Muscle of arm (tissue), 14 donors: Measurements from ENCODE around the gene NAIF1. TPM values are rescaled to one million over a fixed set of nuclear protein-coding genes. Genes with fewer than 3 reads are reported as not detected.
A peak's percentile ranks its signal among the peaks of the same experiment; 100 is the strongest.
"Not testable (repeated sequence)": the region's sequence is repeated elsewhere in the genome, so short reads cannot be mapped to it uniquely, and the experiment has no call there.

Experiments
- DNase-seq: peaks from one replicate; pipeline ENCODE4 v3.0.0-alpha.2; 2013
- long read RNA-seq, 11 donors: transcript quantifications; one replicate each; lab custom pipeline, GENCODE V29; 2026
- polyA plus RNA-seq, 12 donors: library from polyadenylated mRNA; unstranded; fragments of 120-200 nt; gene quantifications; one replicate each; pipeline ENCODE4 v1.2.1, GENCODE V29; 2013; ENCODE audit not compliant: insufficient read length in 12 of 12

NAIF1 gene, protein sequence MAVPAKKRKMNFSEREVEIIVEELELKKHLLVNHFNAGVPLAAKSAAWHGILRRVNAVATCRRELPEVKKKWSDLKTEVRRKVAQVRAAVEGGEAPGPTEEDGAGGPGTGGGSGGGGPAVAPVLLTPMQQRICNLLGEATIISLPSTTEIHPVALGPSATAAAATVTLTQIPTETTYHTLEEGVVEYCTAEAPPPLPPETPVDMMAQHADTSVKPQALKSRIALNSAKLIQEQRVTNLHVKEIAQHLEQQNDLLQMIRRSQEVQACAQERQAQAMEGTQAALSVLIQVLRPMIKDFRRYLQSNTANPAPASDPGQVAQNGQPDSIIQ
- polyA plus RNA-seq = 10 to 100 TPM in 1 of 12 donors, 1 to 10 TPM in 10, not detected in 1; 6.5 to 21.2 (median 8.0) TPM
- long read RNA-seq, donor 1, partial matches to known transcripts = 6 of 10 reads
- long read RNA-seq, donor 1, other reads (novel, unspliced or antisense) = 0 of 10 reads
- long read RNA-seq, donor 2, partial matches to known transcripts = 7 of 7 reads
- long read RNA-seq, donor 2, other reads (novel, unspliced or antisense) = 0 of 7 reads
- long read RNA-seq, donor 3, partial matches to known transcripts = 0 of 2 reads
- long read RNA-seq, donor 3, other reads (novel, unspliced or antisense) = 0 of 2 reads
- long read RNA-seq, donor 4 = 0 reads
- long read RNA-seq, donor 5 = 0 reads
- long read RNA-seq, donor 6 = 0 reads
- long read RNA-seq, donor 7, partial matches to known transcripts = 0 of 3 reads
- long read RNA-seq, donor 7, other reads (novel, unspliced or antisense) = 0 of 3 reads
- long read RNA-seq, donor 8, partial matches to known transcripts = 0 of 1 reads
- long read RNA-seq, donor 8, other reads (novel, unspliced or antisense) = 0 of 1 reads
- long read RNA-seq, donor 9, partial matches to known transcripts = 0 of 1 reads
- long read RNA-seq, donor 9, other reads (novel, unspliced or antisense) = 0 of 1 reads
- long read RNA-seq, donor 10, partial matches to known transcripts = 0 of 1 reads
- long read RNA-seq, donor 10, other reads (novel, unspliced or antisense) = 0 of 1 reads
- long read RNA-seq, donor 11, transcript NAIF1-201 (2 exons, 3,399 nt) = major isoform, 5 of 5 reads
- long read RNA-seq, donor 11, partial matches to known transcripts = 0 of 5 reads
- long read RNA-seq, donor 11, other reads (novel, unspliced or antisense) = 0 of 5 reads

- peak; percentile 99 for DNase-seq
Observed at GRCh38 chr9:128066713-128067644, at the start of gene NAIF1. Gene NAIF1 (minus strand): TSS chr9:128067320. CDS start chr9:128067101, 219 bp downstream.

DNA sequence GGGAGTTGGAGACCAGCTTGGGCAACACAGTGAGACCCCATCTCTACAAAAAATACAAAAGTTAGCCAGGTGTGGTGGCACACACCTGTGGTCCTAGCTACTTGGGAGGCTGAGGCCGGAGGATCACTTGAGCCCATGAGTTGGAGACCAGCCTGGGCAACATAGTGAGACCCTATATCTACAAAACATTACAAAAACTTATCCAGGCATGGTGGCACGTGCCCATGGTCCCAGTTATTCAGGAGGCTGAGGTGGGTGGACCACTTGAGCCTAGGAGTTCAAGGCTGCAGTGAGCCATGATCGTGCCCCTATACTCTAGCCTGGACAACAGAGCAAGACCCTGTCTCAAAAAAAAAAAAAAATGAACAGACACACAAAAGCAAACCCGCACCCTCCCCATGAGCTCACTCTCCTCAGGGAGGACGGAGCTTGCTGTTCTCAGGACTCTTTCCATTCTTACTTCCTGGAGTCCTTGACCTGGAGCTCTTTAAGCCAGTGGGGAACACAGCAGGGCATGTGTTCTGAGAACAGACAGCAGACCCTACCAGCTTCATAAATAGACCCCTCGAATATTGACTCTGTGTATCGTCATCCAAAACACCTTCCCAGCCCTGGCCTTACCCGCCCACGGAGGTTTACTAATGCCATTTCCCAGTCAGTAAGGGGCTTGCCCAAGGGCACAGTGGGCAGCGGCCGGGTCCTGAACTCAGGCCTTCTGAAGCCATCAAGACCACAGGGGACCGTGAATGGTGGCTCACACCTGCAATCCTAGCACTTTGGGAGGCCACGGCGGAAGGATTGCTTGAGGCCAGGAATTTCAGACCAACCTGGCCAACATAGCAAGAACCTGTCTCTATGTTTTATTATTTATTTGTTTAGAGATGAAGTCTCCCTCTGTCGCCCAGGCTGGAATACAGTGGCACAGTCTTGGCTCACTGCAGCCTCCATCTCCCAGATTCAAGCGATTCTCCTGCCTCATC is 49.3 kb upstream of the NAIF1 start:
- DNase-seq = no peak

- DNase-seq = no peak
Observed at GRCh38 chr9:128115187-128116103, 48.3 kb upstream of the NAIF1 start.

GRCh38 chr9:128114326-128115186 is 47.4 kb upstream of the NAIF1 start:
- DNase-seq = no peak

GRCh38 chr9:128113526-128114325 is 46.6 kb upstream of the NAIF1 start:
- no peak for DNase-seq

GRCh38 chr9:128111726-128112125 is 44.6 kb upstream of the NAIF1 start:
- not testable (repeated sequence) for DNase-seq

DNA sequence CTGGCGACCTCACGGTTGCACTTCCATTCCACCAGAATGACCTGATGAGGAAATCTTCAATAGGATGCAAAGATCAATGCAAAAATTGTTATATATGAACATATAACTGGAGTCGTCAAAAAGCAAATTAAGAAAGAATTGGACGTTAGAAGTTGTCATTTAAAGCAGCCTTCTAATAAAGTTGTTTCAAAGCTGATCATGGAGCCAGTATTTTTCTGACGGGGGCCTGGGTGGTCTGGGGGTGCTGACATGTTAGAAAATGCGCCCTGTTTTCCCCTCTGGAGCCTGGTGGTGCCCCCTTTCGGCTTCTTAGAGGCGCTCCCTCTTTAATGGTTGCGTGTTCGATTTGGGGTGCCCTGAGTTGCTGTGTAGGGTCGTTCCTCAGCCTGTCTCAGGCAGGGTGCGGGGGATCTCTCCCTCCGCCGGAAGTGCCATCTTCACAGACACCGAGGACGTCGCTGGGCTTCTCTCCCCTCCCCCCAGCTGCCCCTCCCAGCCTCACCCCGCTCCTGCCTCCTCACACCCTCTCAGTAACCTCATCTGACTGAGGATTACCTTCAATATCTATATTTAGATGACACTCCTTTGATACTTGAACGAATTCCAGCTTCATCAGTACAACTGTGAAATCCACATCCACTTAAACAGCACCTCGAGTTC is 42.1 kb upstream of the NAIF1 start:
- no peak for DNase-seq

- no peak for DNase-seq
Observed at GRCh38 chr9:128108269-128109049, 41.3 kb upstream of the NAIF1 start.

DNA sequence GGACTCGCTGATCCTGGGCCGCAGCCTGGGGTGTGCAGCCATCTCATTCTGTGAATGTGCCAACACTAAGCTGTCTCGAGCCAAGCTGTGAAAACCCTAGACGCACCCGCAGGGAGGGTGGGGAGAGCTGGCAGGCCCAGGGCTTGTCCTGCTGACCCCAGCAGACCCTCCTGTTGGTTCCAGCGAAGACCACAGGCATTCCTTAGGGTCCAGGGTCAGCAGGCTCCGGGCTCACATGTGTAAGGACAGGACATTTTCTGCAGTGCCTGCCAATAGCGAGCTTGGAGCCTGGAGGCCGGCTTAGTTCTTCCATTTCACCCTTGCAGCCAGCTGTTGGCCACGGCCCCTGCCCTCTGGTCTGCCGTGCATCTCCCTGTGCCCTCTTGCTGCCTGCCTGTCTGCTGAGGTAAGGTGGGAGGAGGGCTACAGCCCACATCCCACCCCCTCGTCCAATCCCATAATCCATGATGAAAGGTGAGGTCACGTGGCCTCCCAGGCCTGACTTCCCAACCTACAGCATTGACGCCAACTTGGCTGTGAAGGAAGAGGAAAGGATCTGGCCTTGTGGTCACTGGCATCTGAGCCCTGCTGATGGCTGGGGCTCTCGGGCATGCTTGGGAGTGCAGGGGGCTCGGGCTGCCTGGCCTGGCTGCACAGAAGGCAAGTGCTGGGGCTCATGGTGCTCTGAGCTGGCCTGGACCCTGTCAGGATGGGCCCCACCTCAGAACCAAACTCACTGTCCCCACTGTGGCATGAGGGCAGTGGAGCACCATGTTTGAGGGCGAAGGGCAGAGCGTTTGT is 40.5 kb upstream of the NAIF1 start:
- DNase-seq = no peak

DNA sequence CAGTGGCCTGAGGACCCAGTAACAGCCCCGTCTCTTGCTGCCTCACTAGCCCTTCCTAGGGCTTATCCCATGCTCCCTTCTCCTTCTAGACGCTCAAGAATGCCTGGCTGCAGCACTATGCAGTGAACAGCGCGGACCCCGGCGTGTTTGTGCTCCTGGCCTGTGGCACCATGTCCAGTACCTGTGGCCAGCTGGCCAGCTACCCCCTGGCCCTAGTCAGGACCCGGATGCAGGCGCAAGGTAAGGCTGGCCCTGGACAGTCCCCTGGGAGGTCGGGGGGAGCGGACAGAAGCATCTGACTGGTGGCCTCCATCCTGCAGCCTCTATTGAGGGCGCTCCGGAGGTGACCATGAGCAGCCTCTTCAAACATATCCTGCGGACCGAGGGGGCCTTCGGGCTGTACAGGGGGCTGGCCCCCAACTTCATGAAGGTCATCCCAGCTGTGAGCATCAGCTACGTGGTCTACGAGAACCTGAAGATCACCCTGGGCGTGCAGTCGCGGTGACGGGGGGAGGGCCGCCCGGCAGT is 39.9 kb upstream of the NAIF1 start:
- DNase-seq = no peak

GRCh38 chr9:128106181-128106939 is 39.2 kb upstream of the NAIF1 start:
- DNase-seq = no peak

DNA sequence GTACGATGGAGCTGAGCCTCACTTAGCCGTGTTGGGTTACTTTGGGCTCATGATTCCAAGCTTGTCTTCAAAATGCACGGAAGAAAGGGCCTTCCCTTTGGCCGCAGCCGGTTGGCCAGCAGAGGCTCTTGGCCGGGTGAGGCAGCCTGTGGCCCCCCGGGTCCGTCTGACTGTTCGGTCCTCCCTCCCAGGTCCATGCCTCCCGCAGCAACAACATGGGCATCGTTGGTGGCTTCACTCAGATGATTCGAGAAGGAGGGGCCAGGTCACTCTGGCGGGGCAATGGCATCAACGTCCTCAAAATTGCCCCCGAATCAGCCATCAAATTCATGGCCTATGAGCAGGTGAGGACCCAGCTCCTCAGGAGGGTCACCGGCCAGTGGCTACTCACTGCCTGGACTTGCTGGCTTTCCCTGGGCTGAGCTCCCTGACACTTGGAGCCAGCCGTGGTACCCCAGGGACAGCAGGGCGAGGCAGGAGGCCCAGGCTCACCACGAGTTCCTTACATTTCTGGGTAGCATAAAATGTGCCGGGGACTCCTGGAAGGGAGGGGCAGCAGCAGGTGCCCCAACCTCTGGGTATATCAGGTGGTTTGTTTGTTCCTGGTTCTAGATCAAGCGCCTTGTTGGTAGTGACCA is 38.5 kb upstream of the NAIF1 start:
- DNase-seq = no peak

GRCh38 chr9:128104171-128104618 is 37.1 kb upstream of the NAIF1 start:
- DNase-seq = no peak
